Measurements from ENCODE around the gene NKRF.

NKRF gene

DNA sequence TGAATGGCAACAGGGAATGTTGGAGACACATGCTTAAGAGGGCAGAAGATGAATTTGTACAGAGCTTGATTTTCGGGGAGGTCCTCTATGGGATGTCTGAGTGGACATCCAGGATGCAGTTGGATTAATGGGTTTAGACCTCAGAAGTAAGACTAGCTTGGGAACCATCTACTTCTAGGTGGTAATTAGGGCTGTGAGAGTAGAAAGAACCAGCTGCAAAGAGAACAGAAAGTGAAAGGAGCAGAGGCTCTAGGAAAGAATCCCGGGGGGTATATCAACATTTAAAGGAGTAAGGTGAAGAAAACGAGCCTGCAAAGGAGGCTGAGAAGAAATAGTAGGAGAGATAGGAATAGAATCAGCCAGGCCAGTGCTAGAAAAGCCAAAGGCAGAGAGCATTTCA, 29.0 kb upstream of the NKRF start:
- H3K79me2 ChIP-seq (ENCODE audit: insufficient read depth, low read length): no peaks in the 10 kb centered on the region
- TF ChIP-seq, protein P1, sequence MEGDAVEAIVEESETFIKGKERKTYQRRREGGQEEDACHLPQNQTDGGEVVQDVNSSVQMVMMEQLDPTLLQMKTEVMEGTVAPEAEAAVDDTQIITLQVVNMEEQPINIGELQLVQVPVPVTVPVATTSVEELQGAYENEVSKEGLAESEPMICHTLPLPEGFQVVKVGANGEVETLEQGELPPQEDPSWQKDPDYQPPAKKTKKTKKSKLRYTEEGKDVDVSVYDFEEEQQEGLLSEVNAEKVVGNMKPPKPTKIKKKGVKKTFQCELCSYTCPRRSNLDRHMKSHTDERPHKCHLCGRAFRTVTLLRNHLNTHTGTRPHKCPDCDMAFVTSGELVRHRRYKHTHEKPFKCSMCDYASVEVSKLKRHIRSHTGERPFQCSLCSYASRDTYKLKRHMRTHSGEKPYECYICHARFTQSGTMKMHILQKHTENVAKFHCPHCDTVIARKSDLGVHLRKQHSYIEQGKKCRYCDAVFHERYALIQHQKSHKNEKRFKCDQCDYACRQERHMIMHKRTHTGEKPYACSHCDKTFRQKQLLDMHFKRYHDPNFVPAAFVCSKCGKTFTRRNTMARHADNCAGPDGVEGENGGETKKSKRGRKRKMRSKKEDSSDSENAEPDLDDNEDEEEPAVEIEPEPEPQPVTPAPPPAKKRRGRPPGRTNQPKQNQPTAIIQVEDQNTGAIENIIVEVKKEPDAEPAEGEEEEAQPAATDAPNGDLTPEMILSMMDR (IDR thresholded peaks at IDR 0.05; ENCODE audit: insufficient read depth, low read length, poor library complexity, severe bottlenecking): no peak
- no peak for TF ChIP-seq EZH2phosphoT487 (conservative IDR thresholded peaks at IDR 0.05; ENCODE audit: low read length)
- H3K9ac ChIP-seq (ENCODE audit: low read length): no peak overlapping the region
- H3K4me2 ChIP-seq (ENCODE audit: low read depth, low read length, poor library complexity, severe bottlenecking): no peak overlapping the region
- no peaks in the 10 kb centered on the region for H4K20me1 ChIP-seq (ENCODE audit: low read depth, low read length)
- H2AFZ ChIP-seq (ENCODE audit: low read depth, low read length, severe bottlenecking): no peak overlapping the region
- no peak overlapping the region for H3K4me3 ChIP-seq (ENCODE audit: insufficient read depth, low read length, poor library complexity, severe bottlenecking)
- no peaks in the 10 kb centered on the region for H3K9me2 ChIP-seq (replicated peaks; ENCODE audit: insufficient read depth, low read length)
- no peaks in the 10 kb centered on the region for H3K9me3 ChIP-seq (ENCODE audit: insufficient read depth, low read length)
- H3K27ac ChIP-seq (ENCODE audit: low read depth, low read length): no peak overlapping the region
- H3K27me3 ChIP-seq (ENCODE audit: low read length): no peaks in the 10 kb centered on the region
- peaks cover 3% of the 10 kb centered on the region; the same call in 1 of the 2 replicates for H3K36me3 ChIP-seq (ENCODE audit: low read length)
- H3F3A ChIP-seq (ENCODE audit: insufficient read depth): 0 out of 2 replicates have a peak, but pooled peaks cover 6% of the 10 kb centered on the region

DNA sequence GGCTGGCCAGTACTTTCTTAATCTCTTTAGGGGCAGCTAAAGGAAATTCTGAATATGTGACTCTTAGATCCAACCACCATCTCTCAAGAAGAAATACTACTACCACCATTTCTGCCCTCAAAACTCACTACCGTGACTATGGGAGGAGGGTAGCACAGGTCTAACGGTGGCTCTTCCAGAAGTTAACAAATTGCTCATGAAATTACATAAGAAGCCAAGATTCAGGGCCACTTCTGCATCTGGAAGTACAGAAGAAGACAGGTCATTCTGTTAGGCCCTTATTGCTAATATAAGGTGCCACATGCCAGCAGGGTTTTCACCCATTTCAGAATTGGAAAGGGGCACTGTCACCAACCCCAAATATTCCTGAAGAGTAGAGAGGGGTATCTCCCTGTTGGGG, 19.6 kb upstream of the NKRF start:
- Histone ChIP-seq H3K27me3 (ENCODE audit: low read length) (no peaks in the 10 kb centered on the region), H3K9me2 (replicated peaks; ENCODE audit: insufficient read depth, low read length) (no peaks in the 10 kb centered on the region), H3K4me3 (ENCODE audit: insufficient read depth, low read length, poor library complexity, severe bottlenecking) (no peak overlapping the region), H3K36me3 (ENCODE audit: low read length) (no peaks in the 10 kb centered on the region; the same call in 1 of the 2 replicates), H3F3A (ENCODE audit: insufficient read depth) (0 out of 2 replicates have a peak, but pooled peaks cover 4% of the 10 kb centered on the region), H3K9me3 (ENCODE audit: insufficient read depth, low read length) (no peaks in the 10 kb centered on the region), H4K20me1 (ENCODE audit: low read depth, low read length) (no peaks in the 10 kb centered on the region), H3K27ac (ENCODE audit: low read depth, low read length) (no peak overlapping the region), H2AFZ (ENCODE audit: low read depth, low read length, severe bottlenecking) (no peak overlapping the region), H3K79me2 (ENCODE audit: insufficient read depth, low read length) (no peaks in the 10 kb centered on the region), H3K4me2 (ENCODE audit: low read depth, low read length, poor library complexity, severe bottlenecking) (no peak overlapping the region), H3K9ac (ENCODE audit: low read length) (no peak overlapping the region)
- TF ChIP-seq, protein P1 (IDR thresholded peaks at IDR 0.05; ENCODE audit: insufficient read depth, low read length, poor library complexity, severe bottlenecking): no peak
- no peak for TF ChIP-seq EZH2phosphoT487 (conservative IDR thresholded peaks at IDR 0.05; ENCODE audit: low read length)

- H3F3A ChIP-seq (ENCODE audit: insufficient read depth): 0 out of 2 replicates have a peak, but pooled peaks cover 4% of the 10 kb centered on the region
- no peak overlapping the region for H2AFZ ChIP-seq (ENCODE audit: low read depth, low read length, severe bottlenecking)
- no peaks in the 10 kb centered on the region; the same call in 1 of the 2 replicates for H3K36me3 ChIP-seq (ENCODE audit: low read length)
- H3K79me2 ChIP-seq (ENCODE audit: insufficient read depth, low read length): no peaks in the 10 kb centered on the region
- no peak overlapping the region for H3K4me2 ChIP-seq (ENCODE audit: low read depth, low read length, poor library complexity, severe bottlenecking)
- no peak overlapping the region for H3K4me3 ChIP-seq (ENCODE audit: insufficient read depth, low read length, poor library complexity, severe bottlenecking)
- H3K9ac ChIP-seq (ENCODE audit: low read length): no peak overlapping the region
- H3K27me3 ChIP-seq (ENCODE audit: low read length): no peaks in the 10 kb centered on the region
- H3K9me2 ChIP-seq (replicated peaks; ENCODE audit: insufficient read depth, low read length): no peaks in the 10 kb centered on the region
- no peaks in the 10 kb centered on the region for H3K9me3 ChIP-seq (ENCODE audit: insufficient read depth, low read length)
- TF ChIP-seq, protein P1 (IDR thresholded peaks at IDR 0.05; ENCODE audit: insufficient read depth, low read length, poor library complexity, severe bottlenecking): no peak
- TF ChIP-seq EZH2phosphoT487 (conservative IDR thresholded peaks at IDR 0.05; ENCODE audit: low read length): no peak
- H3K27ac ChIP-seq (ENCODE audit: low read depth, low read length): no peak overlapping the region
- no peaks in the 10 kb centered on the region for H4K20me1 ChIP-seq (ENCODE audit: low read depth, low read length)
Measured at GRCh38 chrX:119624951-119625668, 18.9 kb upstream of the NKRF start.
